ENCODE measurements around the gene TCERG1L.

TCERG1L gene

GRCh38 chr10:131270461-131271190 is 40.9 kb downstream of the TCERG1L start:
- DNase-seq (ENCODE audit: low spot score): no peak

- no peak for DNase-seq (ENCODE audit: low spot score)
These were observed 41.6 kb downstream of the TCERG1L start for GRCh38 chr10:131269776-131270460.

GRCh38 chr10:131267814-131268095 is 43.8 kb downstream of the TCERG1L start:
- DNase-seq (ENCODE audit: low spot score): no peak

GRCh38 chr10:131266936-131267813 is 44.3 kb downstream of the TCERG1L start:
- DNase-seq (ENCODE audit: low spot score): no peak

- DNase-seq (ENCODE audit: low spot score): no peak
These were observed 47.3 kb downstream of the TCERG1L start for GRCh38 chr10:131264110-131264788.

- DNase-seq (ENCODE audit: low spot score): no peak
These were observed 49.5 kb downstream of the TCERG1L start for GRCh38 chr10:131261890-131262475.

GRCh38 chr10:131260452-131261211 is 50.9 kb downstream of the TCERG1L start:
- DNase-seq (ENCODE audit: low spot score): no peak

- DNase-seq (ENCODE audit: low spot score): no peak
These were observed 51.5 kb downstream of the TCERG1L start for GRCh38 chr10:131260031-131260430.

- DNase-seq (ENCODE audit: low spot score): no peak
These were observed 52.0 kb downstream of the TCERG1L start for GRCh38 chr10:131259535-131259934.

GRCh38 chr10:131258256-131258655 is 53.3 kb downstream of the TCERG1L start:
- DNase-seq (ENCODE audit: low spot score): no peak

GRCh38 chr10:131257027-131257426 is 54.5 kb downstream of the TCERG1L start:
- no peak for DNase-seq (ENCODE audit: low spot score)

- DNase-seq (ENCODE audit: low spot score): no peak
These were observed 56.7 kb downstream of the TCERG1L start for GRCh38 chr10:131254859-131255252.

- DNase-seq (ENCODE audit: low spot score): no peak
These were observed 57.3 kb downstream of the TCERG1L start for GRCh38 chr10:131253931-131254858.

- DNase-seq (ENCODE audit: low spot score): no peak
These were observed 58.8 kb downstream of the TCERG1L start for GRCh38 chr10:131252567-131253276.

GRCh38 chr10:131251146-131251541 is 60.4 kb downstream of the TCERG1L start:
- no peak for DNase-seq (ENCODE audit: low spot score)

- DNase-seq (ENCODE audit: low spot score): no peak
These were observed 60.9 kb downstream of the TCERG1L start for GRCh38 chr10:131250454-131251145.

GRCh38 chr10:131249955-131250344 is 61.6 kb downstream of the TCERG1L start:
- no peak for DNase-seq (ENCODE audit: low spot score)

GRCh38 chr10:131249238-131249954 is 62.1 kb downstream of the TCERG1L start:
- DNase-seq (ENCODE audit: low spot score): no peak
